ENCODE measurements around the gene NOS1AP.

The NOS1AP gene

DNA sequence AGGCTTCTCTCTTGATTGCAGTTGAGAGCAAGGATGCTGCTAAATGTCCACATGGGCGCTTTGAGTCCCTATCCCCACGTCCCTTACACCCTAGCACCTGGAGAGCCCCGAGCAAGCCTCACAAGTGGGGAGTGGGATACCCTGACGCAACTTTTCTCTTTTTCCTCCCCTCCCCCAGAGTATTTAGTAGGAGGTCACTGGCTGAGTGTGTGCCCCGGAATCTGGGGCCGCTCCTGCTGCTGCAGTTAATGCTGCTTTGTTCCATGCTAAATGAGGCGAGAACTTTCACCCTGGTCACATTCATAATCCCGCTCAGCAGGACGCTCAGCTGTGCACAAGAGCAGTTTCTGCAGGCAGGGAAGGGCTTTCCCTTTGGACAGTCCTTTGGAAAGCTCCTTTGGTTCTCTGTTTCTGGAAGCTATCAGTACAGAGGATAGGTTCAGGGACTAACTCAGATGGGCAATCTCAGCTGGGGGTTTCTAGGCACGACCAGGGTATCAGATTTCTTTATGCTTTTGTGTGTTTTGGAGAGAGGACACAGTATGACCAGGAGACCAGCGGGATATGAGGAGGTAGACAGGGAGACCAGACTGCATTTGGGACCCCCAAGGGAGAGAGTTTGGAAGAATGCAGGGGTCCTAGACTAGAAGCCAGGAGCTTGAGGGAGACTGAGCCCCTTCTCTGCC is 75.9 kb downstream of the NOS1AP start:
- no peak overlapping the region for H3K4me3 ChIP-seq (ENCODE audit: low read length)
- TF ChIP-seq, protein P1, sequence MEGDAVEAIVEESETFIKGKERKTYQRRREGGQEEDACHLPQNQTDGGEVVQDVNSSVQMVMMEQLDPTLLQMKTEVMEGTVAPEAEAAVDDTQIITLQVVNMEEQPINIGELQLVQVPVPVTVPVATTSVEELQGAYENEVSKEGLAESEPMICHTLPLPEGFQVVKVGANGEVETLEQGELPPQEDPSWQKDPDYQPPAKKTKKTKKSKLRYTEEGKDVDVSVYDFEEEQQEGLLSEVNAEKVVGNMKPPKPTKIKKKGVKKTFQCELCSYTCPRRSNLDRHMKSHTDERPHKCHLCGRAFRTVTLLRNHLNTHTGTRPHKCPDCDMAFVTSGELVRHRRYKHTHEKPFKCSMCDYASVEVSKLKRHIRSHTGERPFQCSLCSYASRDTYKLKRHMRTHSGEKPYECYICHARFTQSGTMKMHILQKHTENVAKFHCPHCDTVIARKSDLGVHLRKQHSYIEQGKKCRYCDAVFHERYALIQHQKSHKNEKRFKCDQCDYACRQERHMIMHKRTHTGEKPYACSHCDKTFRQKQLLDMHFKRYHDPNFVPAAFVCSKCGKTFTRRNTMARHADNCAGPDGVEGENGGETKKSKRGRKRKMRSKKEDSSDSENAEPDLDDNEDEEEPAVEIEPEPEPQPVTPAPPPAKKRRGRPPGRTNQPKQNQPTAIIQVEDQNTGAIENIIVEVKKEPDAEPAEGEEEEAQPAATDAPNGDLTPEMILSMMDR (IDR thresholded peaks at IDR 0.05; ENCODE audit: insufficient read depth, low read depth, low read length, missing control alignments), result no peak
- DNase-seq (ENCODE audit: low read depth), result no peak

DNA sequence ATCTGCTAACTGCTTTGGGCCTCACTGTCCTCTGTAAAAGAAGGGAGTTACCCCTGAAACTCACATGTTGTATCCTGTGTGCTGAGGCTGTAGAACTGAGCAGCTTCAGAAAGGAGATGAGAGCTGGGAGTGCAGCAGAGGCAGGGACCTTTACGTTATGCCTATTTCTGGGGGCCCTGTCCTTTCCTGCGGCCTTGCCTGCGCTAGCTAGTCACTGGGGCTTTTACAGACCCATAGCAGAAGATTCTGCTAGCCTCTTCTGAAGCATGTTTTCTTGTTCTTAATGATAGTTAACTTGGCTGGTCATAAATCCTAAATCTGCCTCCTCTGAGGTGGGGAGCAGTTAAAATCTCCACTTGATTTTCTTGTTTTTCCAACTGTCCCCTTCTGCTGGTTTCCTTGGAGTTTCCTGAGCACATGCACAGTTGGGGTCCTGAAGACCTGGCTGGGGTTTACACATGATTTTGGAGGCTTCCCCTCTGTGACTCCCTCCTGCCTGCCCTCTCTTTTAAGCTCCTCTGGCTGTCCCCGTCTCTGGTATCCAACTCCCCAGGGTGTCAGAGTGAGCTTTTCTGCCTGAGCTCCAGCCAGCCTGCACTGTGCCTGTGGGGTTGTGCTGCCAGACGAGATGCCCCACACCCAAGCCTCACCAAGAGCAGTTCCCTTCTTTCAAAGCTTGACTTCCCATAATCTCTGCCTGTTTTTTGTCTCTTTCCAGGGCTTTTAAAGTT is 76.6 kb downstream of the NOS1AP start:
- DNase-seq (ENCODE audit: low read depth), result no peak
- no peak overlapping the region for H3K4me3 ChIP-seq (ENCODE audit: low read length)
- TF ChIP-seq, protein P1 (IDR thresholded peaks at IDR 0.05; ENCODE audit: insufficient read depth, low read depth, low read length, missing control alignments), result no peak

DNA sequence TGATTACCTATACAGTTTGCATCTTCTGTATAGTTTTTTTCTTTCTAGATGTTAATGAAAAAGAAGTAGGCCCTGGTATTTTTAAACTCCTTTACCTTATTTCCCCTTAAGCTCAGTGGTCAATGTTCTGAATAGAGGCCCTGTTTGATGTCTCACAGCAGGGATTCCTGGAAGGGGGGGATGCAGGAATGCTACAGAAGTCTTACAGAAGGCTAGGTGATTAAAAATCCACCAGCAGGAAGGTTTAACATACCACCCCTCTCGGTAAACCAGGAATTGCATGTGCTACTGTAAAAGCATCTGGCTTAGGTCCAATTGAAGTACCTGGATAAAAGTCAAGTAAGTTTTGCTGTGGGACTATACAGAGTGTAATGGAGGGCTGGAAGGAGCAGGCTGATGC is 78.3 kb downstream of the NOS1AP start:
- no peak for DNase-seq (ENCODE audit: low read depth)
- no peak overlapping the region for H3K4me3 ChIP-seq (ENCODE audit: low read length)
- TF ChIP-seq, protein P1 (IDR thresholded peaks at IDR 0.05; ENCODE audit: insufficient read depth, low read depth, low read length, missing control alignments), result no peak

DNA sequence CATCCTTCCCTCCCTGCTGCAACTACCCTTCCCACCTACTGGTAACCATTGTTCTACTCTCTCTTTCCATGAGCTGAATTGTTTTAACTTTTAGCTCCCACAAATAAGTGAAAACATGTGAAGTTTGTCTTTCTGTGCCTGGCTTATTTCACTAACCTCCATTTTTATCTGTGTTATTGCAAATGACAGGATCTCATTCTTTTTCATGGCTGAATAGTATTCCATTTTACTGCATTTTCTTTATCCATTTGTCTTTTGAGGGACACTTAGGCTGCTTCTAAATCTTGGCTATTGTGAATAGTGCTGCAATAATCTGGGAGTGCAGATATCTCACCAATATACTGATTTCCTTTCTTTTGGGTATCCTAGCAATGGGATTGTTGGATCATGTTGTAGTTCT is 80.6 kb downstream of the NOS1AP start:
- H3K4me3 ChIP-seq (ENCODE audit: low read length), result no peak overlapping the region
- TF ChIP-seq, protein P1 (IDR thresholded peaks at IDR 0.05; ENCODE audit: insufficient read depth, low read depth, low read length, missing control alignments), result no peak

DNA sequence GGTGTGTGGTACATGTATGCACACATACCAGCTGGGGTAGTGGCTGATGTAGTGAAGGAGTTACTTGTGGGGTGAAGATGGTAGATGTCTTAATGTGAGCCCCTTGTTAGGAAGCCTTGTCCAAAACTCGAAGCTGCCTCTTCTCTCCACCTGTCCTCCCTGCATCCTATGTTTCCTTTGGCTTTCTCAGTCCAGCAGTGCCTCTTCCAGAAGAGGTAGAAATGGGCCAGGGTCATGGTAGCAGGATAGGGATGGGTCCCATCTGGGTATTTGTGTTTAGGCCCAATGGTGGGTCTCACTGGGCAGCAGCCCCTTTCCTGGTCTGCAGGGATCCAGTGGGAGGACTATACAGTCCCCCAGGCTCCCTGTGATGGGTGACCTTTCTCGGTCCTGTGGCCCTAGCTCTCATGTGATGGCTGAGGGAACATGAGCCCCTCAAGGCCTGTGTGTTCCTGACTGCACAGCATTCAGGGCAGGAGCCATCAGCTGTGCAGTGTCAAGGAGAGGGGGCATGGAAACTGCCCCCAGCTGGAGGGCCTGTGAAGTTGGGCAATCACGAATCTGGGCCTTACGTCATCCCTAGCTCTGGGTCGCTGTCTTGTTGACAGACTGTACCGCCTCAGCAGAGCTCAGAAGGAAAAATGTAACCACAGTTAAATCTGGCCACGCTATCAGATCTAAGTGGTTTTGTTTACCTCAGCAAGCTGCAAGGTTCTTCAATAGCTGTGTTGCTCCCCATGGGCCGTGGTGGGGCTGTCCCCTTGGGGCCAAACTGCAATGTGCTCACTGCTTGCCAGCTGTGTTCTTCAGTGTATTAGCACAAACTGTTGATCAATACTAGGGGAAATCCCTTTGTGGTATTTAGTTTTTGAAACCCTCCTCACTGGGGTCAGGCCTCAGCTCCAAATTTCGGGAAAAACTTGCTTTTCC is 82.7 kb downstream of the NOS1AP start:
- TF ChIP-seq, protein P1 (IDR thresholded peaks at IDR 0.05; ENCODE audit: insufficient read depth, low read depth, low read length, missing control alignments), result no peak
- DNase-seq (ENCODE audit: low read depth), result no peak
- H3K4me3 ChIP-seq (ENCODE audit: low read length), result no peak overlapping the region

More for the DNA sequence above, 80.6 kb downstream of the NOS1AP start:
- DNase-seq (ENCODE audit: low read depth), result no peak

DNA sequence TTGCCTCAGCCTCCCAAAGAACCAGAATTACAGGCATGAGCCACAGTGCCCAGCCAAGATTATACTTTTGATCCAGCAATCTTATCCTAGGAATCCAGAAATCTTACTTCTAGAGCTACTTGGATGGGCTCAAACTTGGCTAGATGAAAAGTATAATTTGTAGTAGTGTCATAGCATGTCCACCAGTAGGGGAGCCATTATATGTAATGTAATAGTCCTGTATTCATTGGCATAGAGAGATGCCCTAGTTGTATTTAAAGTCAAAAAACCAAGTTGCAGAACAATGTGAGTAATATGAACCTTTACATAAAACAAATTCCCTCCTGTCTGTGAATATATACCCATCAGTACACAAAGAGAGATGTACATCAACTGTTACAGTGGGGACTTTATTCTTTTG is 83.9 kb downstream of the NOS1AP start:
- TF ChIP-seq, protein P1 (IDR thresholded peaks at IDR 0.05; ENCODE audit: insufficient read depth, low read depth, low read length, missing control alignments), result no peak
- DNase-seq (ENCODE audit: low read depth), result no peak
- no peak overlapping the region for H3K4me3 ChIP-seq (ENCODE audit: low read length)

Measured in epithelial cell of esophagus (primary cell).